GM18951 (cell line): ENCODE results near the gene ACLY.

Experiments used
- POLR2A ChIP-seq: IDR thresholded peaks from 4 replicates; pipeline ENCODE4 v1.6.1; 2011; ENCODE audit warnings: mild to moderate bottlenecking; ENCODE audit not compliant: insufficient read length, insufficient read depth; ENCODE audit errors: extremely low read depth
- in situ Hi-C: fragments of 300-500 bp; cut with MboI; formaldehyde crosslinking; loops from one replicate; pipeline ENCODE4 v1.12.0; 2022; ENCODE audit warnings: low sequenced_read_pairs, mixed read lengths, inconsistent platforms; ENCODE audit not compliant: unreplicated experiment

ACLY gene

GRCh38 chr17:41918314-41919164, at the start of gene ACLY:
ACLY (minus strand) TSS chr17:41918951; CDS start chr17:41913873, 5,078 bp downstream.
- in situ Hi-C loops: no loop called here
- TF ChIP-seq POLR2A: peak; percentile 94

GRCh38 chr17:41967921-41968578, 49.3 kb upstream of the ACLY start:
- no peak for TF ChIP-seq POLR2A
- in situ Hi-C loops: loop anchor here (10.0 kb wide), 2 partner anchors 147 to 437 kb away; partner anchors contain the start of gene DHX58

- no peak for TF ChIP-seq POLR2A
- in situ Hi-C loops: loop anchor here (10.0 kb wide), 2 partner anchors 147 to 437 kb away; partner anchors contain the start of gene DHX58
Observed at GRCh38 chr17:41967141-41967920, 48.6 kb upstream of the ACLY start.

DNA sequence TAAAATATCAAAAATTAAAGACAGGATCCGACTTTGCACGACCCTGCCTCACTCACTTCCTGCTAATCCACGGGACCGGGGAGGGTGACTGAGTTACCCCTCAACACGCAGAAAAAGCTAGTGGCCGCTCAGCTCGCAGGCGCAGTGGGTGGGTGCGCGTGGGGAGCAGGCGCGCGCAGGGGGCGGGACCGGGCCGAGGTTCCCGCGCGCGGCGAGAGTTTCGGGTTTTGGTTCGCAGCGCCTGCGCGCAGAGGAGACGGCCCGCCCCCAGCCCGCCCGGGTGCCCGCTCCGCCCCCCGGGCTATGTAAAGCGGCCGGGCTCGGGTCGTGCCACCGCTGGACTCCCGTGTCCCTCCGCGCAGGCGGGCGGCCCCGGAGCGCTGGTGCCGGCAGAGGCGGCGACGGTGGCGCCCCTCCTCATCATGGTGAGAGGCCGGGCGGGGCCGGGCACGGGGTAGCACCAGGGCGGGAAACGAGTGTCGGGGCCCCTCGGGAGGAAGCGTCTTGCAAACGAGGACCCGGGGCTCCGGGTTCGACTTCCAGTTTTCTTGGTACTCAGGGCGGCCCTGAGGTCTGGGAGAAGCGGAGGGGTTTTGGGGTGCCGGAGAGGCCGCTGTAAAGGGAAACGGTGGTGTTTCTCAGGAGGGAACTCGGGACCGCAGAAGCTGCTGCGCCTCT, 47.9 kb upstream of the ACLY start, which contains the start of gene CNP:
CNP (plus strand) TSS at position 333 of the 678 bp plus-strand sequence; CDS start at position 423, 90 bp downstream.
- peak; percentile 93 for TF ChIP-seq POLR2A

DNA sequence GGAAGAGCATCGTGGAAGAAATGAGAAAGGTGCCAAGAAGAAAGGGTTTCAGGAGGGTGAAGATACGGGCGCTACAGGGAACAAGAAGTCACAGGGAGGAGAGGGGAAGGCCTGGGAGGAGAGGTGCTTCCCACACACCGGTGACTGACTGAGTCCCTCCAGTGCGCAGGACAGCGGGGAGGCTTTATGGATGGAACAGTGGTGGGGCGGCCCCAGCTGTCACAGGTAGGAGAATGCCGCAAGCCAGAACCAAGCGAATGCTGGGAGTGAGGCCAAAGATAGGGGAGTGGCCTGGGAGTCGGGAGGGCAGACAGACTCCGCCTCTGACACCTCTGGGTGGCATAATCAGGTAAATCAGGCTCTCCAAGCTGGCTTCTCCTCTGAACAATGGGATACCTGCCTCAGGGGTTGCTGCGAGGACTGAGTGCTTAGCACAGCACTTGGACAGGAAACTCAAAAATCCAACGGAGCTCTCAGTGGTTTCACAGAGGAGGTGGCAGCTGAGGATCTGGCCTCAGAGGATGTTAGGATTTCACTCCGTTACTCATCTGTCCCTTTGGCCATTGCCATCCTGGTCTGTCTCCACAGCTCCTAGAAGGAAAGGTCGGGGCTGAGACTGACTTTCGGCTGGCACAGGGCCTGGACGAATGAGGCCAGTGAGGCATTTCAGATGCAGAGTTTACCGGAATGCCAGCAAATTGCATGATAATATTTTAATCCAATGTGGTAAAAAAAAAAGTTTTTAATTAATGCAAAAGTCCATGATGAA, 47.1 kb upstream of the ACLY start:
- in situ Hi-C loops: loop anchor here (10.0 kb wide), 2 partner anchors 149 to 439 kb away; partner anchors contain the start of gene DHX58
- TF ChIP-seq POLR2A: peak; percentile 32

More for the DNA sequence above, 47.9 kb upstream of the ACLY start, which contains the start of gene CNP:
- in situ Hi-C loops: loop anchor here (10.0 kb wide), 2 partner anchors 148 to 438 kb away; partner anchors contain the start of gene DHX58

- TF ChIP-seq POLR2A: no peak
- in situ Hi-C loops: loop anchor here (10.0 kb wide), 2 partner anchors 152 to 442 kb away; partner anchors contain the start of gene DHX58
Observed at GRCh38 chr17:41962768-41963434, 44.1 kb upstream of the ACLY start.

DNA sequence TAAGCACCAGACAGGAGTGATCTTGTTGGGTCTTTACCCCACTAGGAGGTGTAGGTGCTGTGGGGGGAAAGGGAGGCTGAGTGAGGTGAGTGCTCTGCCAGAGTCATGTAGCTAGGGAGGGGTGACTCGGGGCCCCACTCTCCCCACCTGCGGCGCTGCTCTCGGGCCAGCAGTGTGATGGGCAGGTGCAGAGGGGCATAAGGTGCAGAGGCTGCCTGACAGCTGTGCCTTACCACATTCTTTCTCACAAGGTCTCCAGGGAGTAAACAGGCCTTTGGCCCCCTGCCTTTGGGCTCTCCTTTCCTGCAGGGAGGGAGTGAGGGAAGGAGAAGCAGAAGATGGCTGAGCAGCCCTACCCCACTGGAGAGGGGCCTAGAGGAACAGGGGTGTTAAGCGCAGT, 43.4 kb upstream of the ACLY start:
- no peak for TF ChIP-seq POLR2A
- in situ Hi-C loops: loop anchor here (10.0 kb wide), 2 partner anchors 153 to 443 kb away; partner anchors contain the start of gene DHX58

DNA sequence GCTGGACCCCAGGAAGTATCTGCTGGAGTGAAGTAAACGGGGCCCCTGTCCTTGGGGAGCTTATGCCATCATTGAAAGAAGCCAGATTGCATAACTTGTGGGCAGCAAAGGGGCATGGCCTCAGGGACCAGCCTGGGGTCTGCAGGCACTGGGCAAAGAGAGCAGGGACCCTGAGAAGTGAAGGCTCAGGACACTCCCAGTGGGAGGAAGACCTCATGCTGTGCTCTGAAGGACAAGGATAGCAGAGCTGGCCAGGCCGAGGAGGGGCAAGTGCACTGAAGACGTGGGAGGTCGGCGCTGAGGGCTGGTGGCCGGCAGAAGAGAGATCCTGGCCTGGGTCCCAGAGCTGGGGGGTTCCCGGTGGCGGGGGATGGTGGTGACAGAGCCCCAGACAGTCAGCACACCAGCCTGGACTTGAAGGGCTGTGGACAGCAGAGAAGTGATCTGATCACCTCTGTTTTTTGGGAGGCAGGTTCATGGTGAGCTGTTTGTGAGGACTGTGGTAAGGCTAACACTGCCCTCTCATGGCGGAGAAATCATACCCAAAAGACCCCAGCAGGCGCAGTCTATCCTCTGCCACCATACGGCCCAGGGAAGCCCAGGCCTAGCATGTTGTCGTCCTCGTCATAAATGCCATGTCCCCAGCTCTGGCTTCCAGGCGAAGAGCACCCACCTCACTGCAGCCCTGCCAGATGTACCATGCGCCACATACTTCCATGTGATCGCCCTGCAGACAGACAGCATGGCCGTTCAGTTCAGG, 40.8 kb upstream of the ACLY start:
- in situ Hi-C loops: loop anchor here (10.0 kb wide), 2 partner anchors 155 to 445 kb away; partner anchors contain the start of gene DHX58
- no peak for TF ChIP-seq POLR2A

- in situ Hi-C loops: no loop called here
- no peak for TF ChIP-seq POLR2A
Observed at GRCh38 chr17:41959030-41959335, 40.2 kb upstream of the ACLY start.

GRCh38 chr17:41957869-41958439, 39.2 kb upstream of the ACLY start:
- in situ Hi-C loops: no loop called here
- no peak for TF ChIP-seq POLR2A
